Spinal cord (tissue), 10 donors: Measurements from ENCODE around the gene TRAPPC3L. TPM values are rescaled to one million over a fixed set of nuclear protein-coding genes. Genes with fewer than 3 reads are reported as not detected.
A peak's percentile ranks its signal among the peaks of the same experiment; 100 is the strongest.

Experiments used
- DNase-seq, 6 donors: peaks; one replicate each; pipeline versions ENCODE4 v3.0.0 to v3.0.0-alpha.2; 2013 to 2015; ENCODE audit warnings: low spot score in 6 of 6, low read depth in 4 of 6
- H3K27ac ChIP-seq: one replicate; pipeline ENCODE4 v1.5.1; 2013; ENCODE audit warnings: low read depth, low read length, control low read depth
- H3K27me3 ChIP-seq: one replicate; pipeline ENCODE4 v1.6.1; 2013; ENCODE audit warnings: low read length; ENCODE audit not compliant: control insufficient read depth, insufficient read depth
- H3K36me3 ChIP-seq: one replicate; pipeline ENCODE4 v1.6.1; 2013; ENCODE audit warnings: low read length; ENCODE audit not compliant: control insufficient read depth, insufficient read depth
- H3K4me1 ChIP-seq: one replicate; pipeline ENCODE4 v1.6.1; 2013; ENCODE audit warnings: low read length; ENCODE audit not compliant: control insufficient read depth, insufficient read depth
- H3K4me3 ChIP-seq: one replicate; pipeline ENCODE4 v1.5.1; 2013; ENCODE audit warnings: low read depth, low read length, control low read depth
- H3K9me3 ChIP-seq: one replicate; pipeline ENCODE4 v1.6.1; 2013; ENCODE audit warnings: low read length; ENCODE audit not compliant: control insufficient read depth, insufficient read depth
- WGBS: methylation state at CpG from one replicate; pipeline ENCODE4 v1.1.5; 2013; ENCODE audit warnings: missing lambda C conversion rate; ENCODE audit not compliant: insufficient coverage; 5-methylcytosine and 5-hydroxymethylcytosine counted together
- polyA plus RNA-seq, 2 donors: library from polyadenylated mRNA; unstranded; fragments of 120-200 nt; gene quantifications; one replicate each; pipeline ENCODE4 v1.2.1, GENCODE V29; 2013; ENCODE audit not compliant: insufficient read length in 2 of 2
- total RNA-seq, 2 donors: library from RNA; depleted of rRNA in 1 of 2; stranded (reverse); fragments of 120-200 nt in 1 of 2; fragments of >200 nt in 1 of 2; gene quantifications; one replicate each; pipeline versions ENCODE4 v1.2.3 to v1.2.4, GENCODE V29; 2013 to 2014
- donor health status: healthy.

TRAPPC3L gene
- total and polyA plus RNA-seq, 4 donors = 0.33 to 16.1 (median 0.46) TPM

DNA sequence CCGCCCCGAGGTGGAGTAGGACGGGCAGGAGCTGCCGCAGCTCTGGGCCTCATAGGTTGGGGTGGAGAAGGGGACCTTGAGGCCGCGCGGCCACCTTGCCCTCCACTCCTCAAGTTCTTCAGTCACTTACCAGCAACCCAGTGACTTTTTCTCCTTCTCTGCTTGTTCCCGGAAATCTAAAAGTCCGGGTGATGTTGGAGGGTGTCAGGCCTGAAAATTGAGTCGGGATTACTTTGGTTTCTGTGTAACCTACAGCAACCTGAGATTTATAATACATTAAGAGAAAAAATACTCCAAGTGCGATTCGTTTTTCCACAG, 26.2 kb upstream of the TRAPPC3L start:
- no CpG with 5 or more reads among the region's 12 CpGs for WGBS
- no peaks in the 10 kb centered on the region for H3K4me1 ChIP-seq
- H3K4me3 ChIP-seq = peak overlapping the region; percentile 99
- DNase-seq = no peak
- peaks cover 2% of the 10 kb centered on the region for H3K36me3 ChIP-seq
- no peaks in the 10 kb centered on the region for H3K27me3 ChIP-seq
- no peaks in the 10 kb centered on the region for H3K9me3 ChIP-seq
- H3K27ac ChIP-seq = peak overlapping the region; percentile 97

- no peaks in the 10 kb centered on the region for H3K4me1 ChIP-seq
- H3K9me3 ChIP-seq = no peaks in the 10 kb centered on the region
- DNase-seq = peak; percentile 94 to 100 (median 96)
- peaks cover 2% of the 10 kb centered on the region for H3K36me3 ChIP-seq
- peak within 1 kb of the TSS; percentile 99 for H3K4me3 ChIP-seq
- H3K27ac ChIP-seq = peak within 1 kb of the TSS; percentile 97
- H3K27me3 ChIP-seq = no peaks in the 10 kb centered on the region
- under 1% methylated on average over 59 of the region's 62 CpGs for WGBS
These were observed 25.6 kb upstream of the TRAPPC3L start, which contains the start of gene RWDD1 for GRCh38 chr6:116570856-116571682. Gene RWDD1 (plus strand): TSS chr6:116571504. CDS start chr6:116571583, 79 bp downstream.

- no peaks in the 10 kb centered on the region for H3K27me3 ChIP-seq
- no CpG with 5 or more reads among the region's 7 CpGs for WGBS
- H3K4me1 ChIP-seq = peaks cover 10% of the 10 kb centered on the region
- no peak overlapping the region for H3K4me3 ChIP-seq
- no peaks in the 10 kb centered on the region for H3K36me3 ChIP-seq
- H3K27ac ChIP-seq = no peak overlapping the region
- H3K9me3 ChIP-seq = no peaks in the 10 kb centered on the region
- DNase-seq = no peak
These were observed 23.6 kb upstream of the TRAPPC3L start for GRCh38 chr6:116568821-116569755.

DNA sequence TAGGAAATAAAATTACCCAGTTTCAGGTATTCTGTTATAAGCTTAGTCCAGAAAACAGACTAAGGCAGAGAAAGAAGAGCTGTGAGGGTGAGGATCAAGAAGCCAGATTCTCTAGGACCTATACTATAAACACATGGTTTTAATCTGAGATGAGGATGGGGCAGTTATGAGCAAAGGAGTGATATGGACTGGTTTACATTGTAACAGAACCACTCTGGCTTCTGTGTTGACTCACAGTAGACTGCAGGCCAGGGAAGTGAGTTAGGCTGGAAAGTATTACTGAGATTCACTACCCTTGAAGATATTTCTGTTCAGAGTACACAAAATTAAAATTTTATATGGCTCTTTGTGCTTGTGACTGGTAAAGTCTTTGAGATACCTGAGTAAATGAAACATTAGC, 22.6 kb upstream of the TRAPPC3L start:
- H3K27me3 ChIP-seq = no peaks in the 10 kb centered on the region
- DNase-seq = no peak
- no peaks in the 10 kb centered on the region for H3K36me3 ChIP-seq
- H3K4me3 ChIP-seq = no peak overlapping the region
- H3K27ac ChIP-seq = no peak overlapping the region
- H3K9me3 ChIP-seq = no peaks in the 10 kb centered on the region
- peaks cover 10% of the 10 kb centered on the region for H3K4me1 ChIP-seq

- Histone ChIP-seq H3K36me3 (no peaks in the 10 kb centered on the region), H3K4me1 (peaks cover 10% of the 10 kb centered on the region), H3K4me3 (peak overlapping the region; percentile 16), H3K27me3 (no peaks in the 10 kb centered on the region), H3K27ac (no peak overlapping the region), H3K9me3 (no peaks in the 10 kb centered on the region)
- DNase-seq = peak in 2 of 6 donors; percentile 62 to 76
- 30% methylated on average over 41 of the region's 42 CpGs for WGBS
These were observed 19.7 kb upstream of the TRAPPC3L start for GRCh38 chr6:116564921-116565872.

- no peak overlapping the region for H3K4me3 ChIP-seq
- no peak overlapping the region for H3K27ac ChIP-seq
- no peaks in the 10 kb centered on the region for H3K27me3 ChIP-seq
- H3K36me3 ChIP-seq = no peaks in the 10 kb centered on the region
- no peaks in the 10 kb centered on the region for H3K9me3 ChIP-seq
- DNase-seq = peak in 2 of 6 donors; percentile 18 to 51
- 35% methylated on average over 4 of the region's 7 CpGs for whole genome bisulfite sequencing
- peaks cover 10% of the 10 kb centered on the region for H3K4me1 ChIP-seq
These were observed 18.8 kb upstream of the TRAPPC3L start for GRCh38 chr6:116564311-116564710.

- WGBS = 95% methylated on average over 9 of the region's 9 CpGs
- DNase-seq = no peak
- no peak overlapping the region for H3K4me3 ChIP-seq
- H3K9me3 ChIP-seq = no peaks in the 10 kb centered on the region
- no peaks in the 10 kb centered on the region for H3K36me3 ChIP-seq
- peaks cover 10% of the 10 kb centered on the region for H3K4me1 ChIP-seq
- H3K27ac ChIP-seq = no peak overlapping the region
- no peaks in the 10 kb centered on the region for H3K27me3 ChIP-seq
These were observed 18.3 kb upstream of the TRAPPC3L start for GRCh38 chr6:116563830-116564229.

GRCh38 chr6:116562614-116563013, 17.1 kb upstream of the TRAPPC3L start:
- WGBS = 84% methylated on average over 3 of the region's 3 CpGs
- DNase-seq = no peak
- H3K27ac ChIP-seq = no peak overlapping the region
- no peaks in the 10 kb centered on the region for H3K36me3 ChIP-seq
- H3K4me3 ChIP-seq = no peak overlapping the region
- H3K9me3 ChIP-seq = no peaks in the 10 kb centered on the region
- H3K27me3 ChIP-seq = no peaks in the 10 kb centered on the region
- H3K4me1 ChIP-seq = peaks cover 10% of the 10 kb centered on the region

GRCh38 chr6:116562019-116562403, 16.5 kb upstream of the TRAPPC3L start:
- Histone ChIP-seq H3K27ac (no peak overlapping the region), H3K27me3 (no peaks in the 10 kb centered on the region), H3K4me1 (peaks cover 10% of the 10 kb centered on the region), H3K9me3 (no peaks in the 10 kb centered on the region), H3K36me3 (no peaks in the 10 kb centered on the region), H3K4me3 (no peak overlapping the region)
- 100% methylated on average over 2 of the region's 4 CpGs for WGBS
- no peak for DNase-seq
